ENCODE measurements around the gene GPR148. TPM values are rescaled to one million over a fixed set of nuclear protein-coding genes. Genes with fewer than 3 reads are reported as not detected.

GPR148 gene
- total and polyA plus RNA-seq, 2 of the 8 experiments (the other 6 are each of a cell fraction or from before 2014, with no cell fraction given): 0.05 TPM; not detected in 1

GRCh38 chr2:130766711-130767407 lies 38.0 kb downstream of the GPR148 start:
- Histone ChIP-seq H2BK15ac (ENCODE audit: low read length) (no peak overlapping the region), H3K4ac (replicated peaks; ENCODE audit: insufficient read length, low read depth, low read length) (no peak overlapping the region), H2BK120ac (replicated peaks; ENCODE audit: low read depth, low read length) (no peak overlapping the region), H3K14ac (ENCODE audit: insufficient read length) (no peak overlapping the region), H3K4me2 (ENCODE audit: insufficient read depth in 1 of 2, low read depth in 2 of 2, low read length in 2 of 2) (no peak overlapping the region), H4K5ac (ENCODE audit: insufficient read length, low read depth, low read length) (no peak overlapping the region), H2AFZ (ENCODE audit: low read length) (no peak overlapping the region), H2BK12ac (ENCODE audit: low read depth, low read length) (no peak overlapping the region), H3K9me3 (ENCODE audit: insufficient read depth in 2 of 2, low read depth in 1 of 2, low read length in 1 of 2) (no peaks in the 10 kb centered on the region), H2AK5ac (ENCODE audit: low read depth, low read length) (no peak overlapping the region), H3K4me1 (replicated peaks in 1 of 4; ENCODE audit: control insufficient read depth in 3 of 4, insufficient read depth in 4 of 4, low read length in 3 of 4) (no peaks in the 10 kb centered on the region), H4K20me1 (replicated peaks in 1 of 2; ENCODE audit: control insufficient read depth in 1 of 2, insufficient read depth in 2 of 2, low read length in 2 of 2) (no peaks in the 10 kb centered on the region), H3K18ac (ENCODE audit: extremely low read depth, low read length) (no peak overlapping the region), H3K79me2 (ENCODE audit: control insufficient read depth in 1 of 2, insufficient read depth in 2 of 2, low read length in 2 of 2) (no peaks in the 10 kb centered on the region), H3K4me3 (ENCODE audit: extremely low read depth in 1 of 4, insufficient read depth in 2 of 4, low read depth in 3 of 4, low read length in 4 of 4) (no peak overlapping the region), H3K56ac (replicated peaks; ENCODE audit: insufficient read length, low read depth, low read length) (no peak overlapping the region), H3K9ac (replicated peaks in 1 of 4; ENCODE audit: extremely low read depth in 1 of 4, low read depth in 3 of 4, low read length in 3 of 4) (no peak overlapping the region), H2BK5ac (ENCODE audit: low read depth, low read length) (no peak overlapping the region), H3K36me3 (ENCODE audit: control insufficient read depth in 2 of 4, insufficient read depth in 4 of 4, low read length in 3 of 4) (no peaks in the 10 kb centered on the region), H3K79me1 (ENCODE audit: low read depth, low read length) (no peaks in the 10 kb centered on the region), H4K8ac (ENCODE audit: extremely low read depth, insufficient read depth, low read length) (no peak overlapping the region), H3K27ac (ENCODE audit: low read depth, low read length) (no peak overlapping the region), H3K23ac (ENCODE audit: insufficient read length) (no peak overlapping the region), H3K23me2 (ENCODE audit: low read depth, low read length) (no peaks in the 10 kb centered on the region), H3K27me3 (replicated peaks in 1 of 4; ENCODE audit: control insufficient read depth in 3 of 4, extremely low read depth in 1 of 4, insufficient read depth in 3 of 4, low read length in 3 of 4) (no peaks in the 10 kb centered on the region), H2BK20ac (ENCODE audit: low read length) (no peak overlapping the region), H4K91ac (replicated peaks; ENCODE audit: insufficient read length, low read length) (no peak overlapping the region)
- FAIRE-seq (no peak), DNase-seq (ENCODE audit: low read depth in 1 of 2, low spot score in 2 of 2) (no peak)
- TF ChIP-seq SIX5 (IDR thresholded peaks at IDR 0.05; ENCODE audit: low read depth, low read length) (no peak), BCL11A (IDR thresholded peaks at IDR 0.05; ENCODE audit: low read depth in 2 of 2, low read length in 2 of 2) (no peak), USF2 (IDR thresholded peaks at IDR 0.05; ENCODE audit: low read length) (no peak)
- WGBS, 2 experiments (ENCODE audit: extremely low coverage in 1 of 2, insufficient coverage in 1 of 2, insufficient read length in 1 of 2, insufficient replicate concordance in 2 of 2, low coverage in 1 of 2, low lambda C conversion rate in 2 of 2, missing lambda C conversion rate in 1 of 2): 90% methylated on average over 12 of the region's 12 CpGs; no CpG with 5 or more reads in 1 of the 2 experiments
- CTCF ChIA-PET (ENCODE audit: partially characterized antibody): interaction anchor here (0.9 to 2.8 kb wide), 3 partner anchors 12 to 307 kb away, joined by 3 to 6 read pairs (median 6); partner anchors contain the start of gene AMER3
- POLR2A ChIA-PET (ENCODE audit: partially characterized antibody): no interaction called here

All from H1 (cell line).